HPDE6-E6E7 (cell line): Measurements from ENCODE around the gene LMO7.
A peak's percentile ranks its signal among the peaks of the same experiment; 100 is the strongest.

ENCODE experiments used
- DNase-seq: peaks from one replicate; pipeline ENCODE4 v3.0.0; 2011; ENCODE audit warnings: missing footprints; ENCODE audit errors: extremely low spot score

The LMO7 gene

DNA sequence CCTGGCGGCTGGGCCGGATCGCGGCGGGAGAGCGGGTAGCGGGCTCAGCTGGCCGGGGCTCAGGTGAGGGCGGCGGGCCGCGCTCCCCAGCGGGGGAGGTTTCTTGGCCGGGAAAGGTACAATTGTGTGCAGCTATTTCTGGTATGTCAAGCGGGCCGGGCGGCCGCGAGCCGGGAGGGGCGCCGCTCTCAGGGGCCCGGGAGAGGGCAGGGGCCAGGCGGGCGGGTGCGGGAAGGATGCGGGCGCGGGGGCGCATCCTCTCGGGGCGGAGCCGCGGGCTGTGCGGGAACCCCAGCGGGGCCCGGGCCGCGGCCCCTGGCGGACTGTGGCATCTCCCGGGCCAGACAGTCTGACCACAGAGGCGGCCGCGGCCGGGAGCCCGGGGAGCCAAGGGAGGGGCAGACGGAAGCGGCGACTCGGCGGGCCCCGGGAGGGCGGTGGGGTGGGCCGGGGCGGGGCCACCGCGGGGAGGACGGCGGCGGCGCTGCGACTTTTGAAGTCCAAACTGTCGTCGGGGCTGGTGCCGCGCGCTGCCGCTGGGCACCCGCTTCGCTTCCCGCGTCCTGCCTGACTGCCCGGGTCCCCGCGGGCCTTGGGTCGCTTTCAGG, at the start of gene LMO7:
TSS of gene LMO7 (plus strand) at position 503 of the 608 bp plus-strand sequence. CDS start 328 bp downstream, outside the sequence.
- DNase-seq = peak; percentile 43

GRCh38 chr13:75587679-75588078, 48.5 kb upstream of the LMO7 start:
- no peak for DNase-seq

GRCh38 chr13:75596657-75597182, 39.4 kb upstream of the LMO7 start:
- DNase-seq = no peak

- no peak for DNase-seq
Observed at GRCh38 chr13:75600371-75600770, 35.8 kb upstream of the LMO7 start.

- DNase-seq = no peak
Observed at GRCh38 chr13:75603038-75603437, 33.1 kb upstream of the LMO7 start.

GRCh38 chr13:75607447-75607846, 28.7 kb upstream of the LMO7 start:
- DNase-seq = no peak

- DNase-seq = no peak
Observed at GRCh38 chr13:75610466-75610865, 25.7 kb upstream of the LMO7 start.

GRCh38 chr13:75612354-75612753, 23.8 kb upstream of the LMO7 start:
- no peak for DNase-seq

- no peak for DNase-seq
Observed at GRCh38 chr13:75617230-75617629, 18.9 kb upstream of the LMO7 start.

GRCh38 chr13:75618308-75618707, 17.8 kb upstream of the LMO7 start:
- DNase-seq = no peak

DNA sequence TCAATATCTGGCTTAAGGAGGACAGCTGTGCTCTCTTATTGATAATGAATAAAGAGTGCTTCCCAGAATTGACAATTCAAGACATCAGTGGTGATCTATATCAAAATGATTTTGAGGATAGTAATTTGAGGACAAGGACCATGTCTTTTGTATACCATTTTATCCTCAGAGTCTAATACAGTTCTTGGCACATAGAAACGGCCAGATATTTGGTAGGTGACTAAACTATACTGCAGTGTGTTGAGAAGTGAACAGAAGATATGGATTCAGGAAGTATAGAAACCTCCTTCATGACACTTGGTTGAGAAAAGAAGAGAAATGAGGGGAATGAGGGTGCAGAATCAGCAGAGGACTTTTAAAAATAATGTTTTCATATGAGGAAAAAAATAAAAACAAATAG, 16.1 kb upstream of the LMO7 start:
- DNase-seq = no peak

- DNase-seq = no peak
Observed at GRCh38 chr13:75621147-75621546, 15.0 kb upstream of the LMO7 start.

GRCh38 chr13:75628801-75629200, 7.3 kb upstream of the LMO7 start:
- DNase-seq = no peak

- DNase-seq = no peak
Observed at GRCh38 chr13:75633285-75633684, 2.8 kb upstream of the LMO7 start.

GRCh38 chr13:75635101-75635827, 866 bp upstream of the LMO7 start:
- DNase-seq = peak; percentile 28

- peak; percentile 11 for DNase-seq
Observed at GRCh38 chr13:75636436-75637180, 478 bp downstream of the LMO7 start.

- DNase-seq = no peak
Observed at GRCh38 chr13:75637181-75637750, 1.1 kb downstream of the LMO7 start.

- no peak for DNase-seq
Observed at GRCh38 chr13:75639454-75639853, 3.3 kb downstream of the LMO7 start.

DNA sequence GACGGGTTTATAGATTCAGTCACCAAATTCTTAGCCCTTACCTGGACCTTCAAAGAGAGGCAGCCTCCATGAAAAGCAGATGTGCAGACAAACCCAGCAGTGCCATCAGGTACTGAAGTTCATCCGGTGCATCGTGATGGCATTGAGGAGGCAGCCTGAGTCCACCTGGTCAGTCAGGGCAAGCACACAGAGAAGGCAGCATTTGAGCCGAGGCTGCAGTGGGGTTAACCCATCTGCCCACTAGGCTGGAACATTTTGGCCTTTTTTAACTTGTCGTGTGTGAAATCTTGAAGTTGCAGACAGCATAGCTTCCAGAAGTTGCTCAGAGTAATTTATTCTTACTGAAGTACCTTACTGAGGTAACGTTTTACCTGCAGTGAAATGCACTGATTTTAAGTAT, 4.9 kb downstream of the LMO7 start:
- DNase-seq = no peak

DNA sequence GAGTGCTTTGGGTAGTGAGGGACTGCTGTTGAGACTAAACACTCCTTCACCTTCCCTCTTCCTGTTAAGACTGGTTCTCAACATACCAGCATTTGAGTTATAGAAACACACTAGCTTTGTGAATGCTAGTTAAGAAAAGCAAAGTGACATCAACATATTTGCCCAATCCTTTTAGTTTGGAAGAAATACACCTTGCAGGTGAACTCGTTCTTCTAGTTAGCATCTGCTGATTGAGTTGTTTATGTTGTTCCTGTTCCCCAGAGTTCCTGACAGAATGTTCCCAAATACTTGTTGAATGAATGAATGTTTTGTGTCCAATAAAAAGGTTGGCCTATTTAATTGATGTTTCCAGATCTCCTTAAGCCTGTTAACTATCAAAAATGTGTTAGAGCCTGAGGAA, 7.1 kb downstream of the LMO7 start:
- DNase-seq = no peak

GRCh38 chr13:75643693-75644092, 7.6 kb downstream of the LMO7 start:
- DNase-seq = no peak

DNA sequence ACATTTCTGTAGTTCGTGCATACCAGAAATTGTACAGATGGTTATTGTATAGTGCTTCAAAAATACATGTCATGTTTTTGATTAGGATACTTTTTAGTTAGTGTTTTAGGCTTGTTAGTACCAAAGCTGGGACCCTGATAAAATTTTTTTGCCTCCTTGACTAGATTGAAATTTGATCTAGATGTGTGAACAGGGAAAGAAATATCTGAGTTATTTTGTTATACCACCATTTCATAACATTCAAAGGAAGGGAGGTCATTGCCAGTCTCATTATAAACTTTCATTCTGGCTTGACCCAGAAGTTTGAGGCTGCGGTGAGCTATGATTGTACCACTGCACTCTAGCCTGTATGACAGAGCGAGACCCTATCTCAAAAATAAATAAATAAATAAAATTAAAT, 9.0 kb downstream of the LMO7 start:
- no peak for DNase-seq
